Activated B cell treated with CpG ODN at 0.5 μM for 24 hours (primary cell): Measurements from ENCODE around the gene VPS13C. TPM values are rescaled to one million over a fixed set of nuclear protein-coding genes. Genes with fewer than 3 reads are reported as not detected.

Experiments
- ATAC-seq: fragments of 200-7000 bp; cut with Tn5 transposase; one replicate; pipeline ENCODE4 v1.10.0; 2021; ENCODE audit warnings: low read depth, mild to moderate bottlenecking, moderate library complexity
- CTCF ChIA-PET: fragments of 350-600 bp; sonication (Branson Sonifier 250); formaldehyde crosslinking; loops from one replicate; lab custom pipeline; 2021; ENCODE audit warnings: antibody characterized with exemption; lab: Charles Lee
- POLR2A ChIA-PET: fragments of 350-600 bp; sonication (Branson Sonifier 250); formaldehyde crosslinking; loops from one replicate; lab custom pipeline; 2021; ENCODE audit warnings: antibody characterized with exemption; lab: Charles Lee
- DNase-seq: peaks from one replicate; pipeline ENCODE4 v3.0.0; 2022
- H3K27ac Mint-ChIP-seq: one replicate; pipeline ENCODE4 v1.8.0; 2020; ENCODE audit warnings: mixed read lengths
- H3K27me3 Mint-ChIP-seq: one replicate; pipeline ENCODE4 v1.8.0; 2021; ENCODE audit warnings: mixed read lengths
- H3K36me3 Mint-ChIP-seq: one replicate; pipeline ENCODE4 v1.8.0; 2021; ENCODE audit warnings: low read depth, mixed read lengths
- H3K4me1 Mint-ChIP-seq: one replicate; pipeline ENCODE4 v1.8.0; 2021; ENCODE audit warnings: mixed read lengths
- H3K4me3 Mint-ChIP-seq: one replicate; pipeline ENCODE4 v1.8.0; 2020; ENCODE audit warnings: mild to moderate bottlenecking, mixed read lengths
- H3K9me3 Mint-ChIP-seq: one replicate; pipeline ENCODE4 v1.8.0; 2020; ENCODE audit warnings: mixed read lengths
- intact Hi-C: fragments of 100-400 bp; cut with micrococcal nuclease; formaldehyde crosslinking; loops from one replicate; pipeline ENCODE4 v1.15.1; 2024
- total RNA-seq: library from RNA; stranded (reverse); gene quantifications from 2 replicates; pipeline ENCODE4 v1.2.3, GENCODE V29; 2022
- TF ChIP-seq, protein P1 (sequence below): fragments of 200-600 bp; IDR thresholded peaks from one replicate; pipeline ENCODE4 v1.8.0; 2022; ENCODE audit warnings: antibody characterized with exemption, mild to moderate bottlenecking

Gene VPS13C
- total RNA-seq, 1 donor from 2014 or later: 172 TPM

DNA sequence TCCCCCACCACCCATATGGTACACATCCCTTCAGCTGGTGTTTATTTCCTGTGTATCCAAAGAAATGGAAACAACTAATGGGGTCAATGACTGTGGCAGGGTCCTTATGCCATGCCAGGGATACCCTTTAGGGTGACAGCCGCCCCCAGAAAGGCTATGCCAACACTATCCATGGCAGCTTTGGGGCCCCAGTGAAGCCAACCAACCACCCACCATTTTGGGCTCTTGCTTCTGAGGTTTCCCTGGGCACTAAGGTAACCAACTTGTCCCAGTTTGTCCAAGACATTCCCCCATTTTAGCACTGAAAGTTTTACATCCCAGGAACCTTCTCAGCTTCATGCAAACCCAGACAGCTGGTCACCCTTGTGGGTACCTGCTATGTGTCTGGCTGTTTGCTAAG lies 233.1 kb downstream of the VPS13C start:
- H3K27ac Mint-ChIP-seq: no peak overlapping the region
- H3K4me3 Mint-ChIP-seq: no peak overlapping the region
- TF ChIP-seq, protein P1, sequence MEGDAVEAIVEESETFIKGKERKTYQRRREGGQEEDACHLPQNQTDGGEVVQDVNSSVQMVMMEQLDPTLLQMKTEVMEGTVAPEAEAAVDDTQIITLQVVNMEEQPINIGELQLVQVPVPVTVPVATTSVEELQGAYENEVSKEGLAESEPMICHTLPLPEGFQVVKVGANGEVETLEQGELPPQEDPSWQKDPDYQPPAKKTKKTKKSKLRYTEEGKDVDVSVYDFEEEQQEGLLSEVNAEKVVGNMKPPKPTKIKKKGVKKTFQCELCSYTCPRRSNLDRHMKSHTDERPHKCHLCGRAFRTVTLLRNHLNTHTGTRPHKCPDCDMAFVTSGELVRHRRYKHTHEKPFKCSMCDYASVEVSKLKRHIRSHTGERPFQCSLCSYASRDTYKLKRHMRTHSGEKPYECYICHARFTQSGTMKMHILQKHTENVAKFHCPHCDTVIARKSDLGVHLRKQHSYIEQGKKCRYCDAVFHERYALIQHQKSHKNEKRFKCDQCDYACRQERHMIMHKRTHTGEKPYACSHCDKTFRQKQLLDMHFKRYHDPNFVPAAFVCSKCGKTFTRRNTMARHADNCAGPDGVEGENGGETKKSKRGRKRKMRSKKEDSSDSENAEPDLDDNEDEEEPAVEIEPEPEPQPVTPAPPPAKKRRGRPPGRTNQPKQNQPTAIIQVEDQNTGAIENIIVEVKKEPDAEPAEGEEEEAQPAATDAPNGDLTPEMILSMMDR: no peak
- no peaks in the 10 kb centered on the region for H3K9me3 Mint-ChIP-seq
- DNase-seq (no peak), ATAC-seq (no peak)
- intact Hi-C loops: no loop called here
- ChIA-PET POLR2A (no interaction called here), CTCF (no interaction called here)
- H3K36me3 Mint-ChIP-seq: no peaks in the 10 kb centered on the region
- H3K4me1 Mint-ChIP-seq: no peaks in the 10 kb centered on the region
- peaks cover 15% of the 10 kb centered on the region for H3K27me3 Mint-ChIP-seq

- POLR2A ChIA-PET: no interaction called here
- intact Hi-C loops: no loop called here
- Mint-ChIP-seq H3K4me3 (no peak overlapping the region), H3K9me3 (no peaks in the 10 kb centered on the region), H3K27me3 (peaks cover 17% of the 10 kb centered on the region), H3K4me1 (no peaks in the 10 kb centered on the region), H3K36me3 (no peaks in the 10 kb centered on the region), H3K27ac (no peak overlapping the region)
- ATAC-seq (no peak), DNase-seq (no peak)
- TF ChIP-seq, protein P1: no peak
- CTCF ChIA-PET: interaction anchor here (1.9 kb wide), 1 partner anchor 10 kb away, joined by 5 read pairs; no protein-coding TSS in a partner anchor
Measured at GRCh38 chr15:61824291-61824690, 236.0 kb downstream of the VPS13C start.

DNA sequence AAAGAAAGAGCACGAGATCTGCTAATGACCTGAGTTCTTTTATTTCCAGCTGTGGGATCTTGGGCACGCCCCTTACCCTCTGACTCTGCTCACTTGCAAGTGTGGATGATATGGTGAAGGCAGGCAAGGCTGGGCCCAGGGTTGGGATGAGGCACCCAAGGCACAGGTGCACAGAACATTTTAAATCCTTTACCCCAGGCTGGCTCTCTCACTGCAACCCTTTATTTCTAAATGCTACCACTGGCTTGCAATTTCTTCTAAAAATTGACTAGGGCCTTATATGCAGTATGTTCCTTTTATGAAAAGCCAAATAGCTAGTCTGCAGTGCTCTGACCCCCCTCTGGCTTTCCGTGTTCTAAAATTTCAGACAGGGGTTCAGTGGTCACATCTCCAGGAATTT lies 237.7 kb downstream of the VPS13C start:
- Mint-ChIP-seq H3K9me3 (no peaks in the 10 kb centered on the region), H3K4me1 (no peaks in the 10 kb centered on the region), H3K27ac (no peak overlapping the region), H3K27me3 (peaks cover 17% of the 10 kb centered on the region), H3K36me3 (no peaks in the 10 kb centered on the region), H3K4me3 (no peak overlapping the region)
- intact Hi-C loops: no loop called here
- no peak for ATAC-seq
- TF ChIP-seq, protein P1: no peak
- CTCF ChIA-PET: interaction anchor here (0.6 to 1.4 kb wide), 2 partner anchors 9 to 12 kb away, joined by 3 read pairs; no protein-coding TSS in a partner anchor
- DNase-seq: no peak
- POLR2A ChIA-PET: no interaction called here

- Mint-ChIP-seq H3K36me3 (no peaks in the 10 kb centered on the region), H3K4me3 (no peak overlapping the region), H3K27me3 (peaks cover 15% of the 10 kb centered on the region), H3K9me3 (no peaks in the 10 kb centered on the region), H3K27ac (no peak overlapping the region), H3K4me1 (no peaks in the 10 kb centered on the region)
- DNase-seq (no peak), ATAC-seq (no peak)
- intact Hi-C loops: no loop called here
- TF ChIP-seq, protein P1: no peak
- CTCF ChIA-PET: no interaction called here
- POLR2A ChIA-PET: no interaction called here
Measured at GRCh38 chr15:61820951-61821350, 239.3 kb downstream of the VPS13C start.

DNA sequence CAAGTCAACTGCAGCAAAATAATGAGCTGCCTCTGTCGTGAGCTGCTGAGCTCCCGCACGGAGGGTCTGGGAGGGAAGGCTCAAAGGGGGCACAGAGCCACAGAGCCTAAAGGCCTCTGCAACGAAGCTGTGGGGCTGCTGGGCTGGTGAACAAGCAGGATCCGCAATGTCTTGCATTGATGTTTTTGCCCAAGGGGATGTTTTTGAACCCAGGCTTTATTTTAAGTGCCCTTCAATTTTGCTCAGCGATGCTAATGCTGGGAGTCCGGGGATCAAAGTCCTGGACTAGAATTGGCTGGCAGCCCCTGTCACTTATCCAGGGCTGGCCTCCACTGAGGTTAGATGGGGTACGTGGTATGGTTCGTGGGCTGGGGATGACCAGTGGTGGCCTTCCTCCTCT lies 240.0 kb downstream of the VPS13C start:
- CTCF ChIA-PET: no interaction called here
- Mint-ChIP-seq H3K4me1 (no peaks in the 10 kb centered on the region), H3K9me3 (no peaks in the 10 kb centered on the region), H3K27ac (no peak overlapping the region), H3K27me3 (peaks cover 15% of the 10 kb centered on the region), H3K36me3 (no peaks in the 10 kb centered on the region), H3K4me3 (no peak overlapping the region)
- no peak for DNase-seq
- intact Hi-C loops: no loop called here
- no peak for ATAC-seq
- POLR2A ChIA-PET: no interaction called here
- TF ChIP-seq, protein P1: no peak
